SHP77 (cell line): ENCODE results near the gene FXR2.
"Not testable (repeated sequence)": the region's sequence is repeated elsewhere in the genome, so short reads cannot be mapped to it uniquely, and the experiment has no call there.

ENCODE experiments used
- DNase-seq, 2 experiments: peaks; one replicate each; lab custom pipeline; 2025; lab: John Stamatoyannopoulos, UW

The FXR2 gene

GRCh38 chr17:7627250-7628121, 12.8 kb upstream of the FXR2 start, which contains the start of gene SAT2:
Gene SAT2, minus strand, starts transcription at chr17:7627821. Its CDS starts 186 bp downstream, at chr17:7627635.
- peak; percentile 96 to 97 for DNase-seq

GRCh38 chr17:7626956-7627249, 12.2 kb upstream of the FXR2 start:
- DNase-seq, result no peak

- DNase-seq, result no peak
Measured at GRCh38 chr17:7626307-7626706, 11.6 kb upstream of the FXR2 start.

- not testable (repeated sequence) for DNase-seq
Measured at GRCh38 chr17:7625749-7626148, 11.1 kb upstream of the FXR2 start.

- no peak for DNase-seq
Measured at GRCh38 chr17:7623661-7624060, 9.0 kb upstream of the FXR2 start.

GRCh38 chr17:7620835-7621234, 6.1 kb upstream of the FXR2 start:
- DNase-seq, result no peak

GRCh38 chr17:7618608-7619007, 3.9 kb upstream of the FXR2 start:
- no peak for DNase-seq

GRCh38 chr17:7615265-7615747, 609 bp upstream of the FXR2 start:
- DNase-seq, result no peak

GRCh38 chr17:7613769-7614424, 800 bp downstream of the FXR2 start:
- DNase-seq, result no peak

- DNase-seq, result no peak
Measured at GRCh38 chr17:7612294-7612640, 2.4 kb downstream of the FXR2 start.

- no peak for DNase-seq
Measured at GRCh38 chr17:7611635-7612293, 2.9 kb downstream of the FXR2 start.

GRCh38 chr17:7610641-7611040, 4.1 kb downstream of the FXR2 start:
- DNase-seq, result peak in 1 of 2 experiments; percentile 13

- DNase-seq, result no peak
Measured at GRCh38 chr17:7606280-7606679, 8.4 kb downstream of the FXR2 start.

- not testable (repeated sequence) for DNase-seq
Measured at GRCh38 chr17:7597561-7597960, 17.1 kb downstream of the FXR2 start.

- DNase-seq, result no peak
Measured at GRCh38 chr17:7593296-7593695, 21.4 kb downstream of the FXR2 start.

- no peak for DNase-seq
Measured at GRCh38 chr17:7592422-7593021, 22.2 kb downstream of the FXR2 start.

GRCh38 chr17:7591596-7591995, 23.1 kb downstream of the FXR2 start:
- no peak for DNase-seq

GRCh38 chr17:7590743-7591142, 24.0 kb downstream of the FXR2 start:
- no peak for DNase-seq

- no peak for DNase-seq
Measured at GRCh38 chr17:7589891-7590691, 24.6 kb downstream of the FXR2 start, which contains the start of gene SOX15. Gene SOX15, minus strand, starts transcription at chr17:7590094. Its CDS starts 418 bp downstream, at chr17:7589676.

GRCh38 chr17:7589204-7589868, 25.4 kb downstream of the FXR2 start:
- peak; percentile 90 to 95 for DNase-seq
